ENCODE data around the gene ARHGAP40. TPM values are rescaled to one million over a fixed set of nuclear protein-coding genes. Genes with fewer than 3 reads are reported as not detected.

ARHGAP40 gene
- total RNA-seq, result not detected in 2 replicates

GRCh38 chr20:38601216-38602184 lies at the start of gene ARHGAP40:
TSS of gene ARHGAP40 (plus strand) at chr20:38601809.
- H3K9me3 Mint-ChIP-seq, result no peaks in the 10 kb centered on the region
- peak within 1 kb of the TSS; percentile 7 for H3K4me3 Mint-ChIP-seq
- peak; percentile 61 for DNase-seq
- H3K36me3 Mint-ChIP-seq (ENCODE audit: low read depth), result no peaks in the 10 kb centered on the region
- peaks cover 6% of the 10 kb centered on the region for H3K4me1 Mint-ChIP-seq
- H3K27me3 Mint-ChIP-seq, result peaks cover 56% of the 10 kb centered on the region
- intact Hi-C loops (cut with micrococcal nuclease), result no loop called here
- H3K27ac Mint-ChIP-seq, result no peak within 1 kb of the TSS

DNA sequence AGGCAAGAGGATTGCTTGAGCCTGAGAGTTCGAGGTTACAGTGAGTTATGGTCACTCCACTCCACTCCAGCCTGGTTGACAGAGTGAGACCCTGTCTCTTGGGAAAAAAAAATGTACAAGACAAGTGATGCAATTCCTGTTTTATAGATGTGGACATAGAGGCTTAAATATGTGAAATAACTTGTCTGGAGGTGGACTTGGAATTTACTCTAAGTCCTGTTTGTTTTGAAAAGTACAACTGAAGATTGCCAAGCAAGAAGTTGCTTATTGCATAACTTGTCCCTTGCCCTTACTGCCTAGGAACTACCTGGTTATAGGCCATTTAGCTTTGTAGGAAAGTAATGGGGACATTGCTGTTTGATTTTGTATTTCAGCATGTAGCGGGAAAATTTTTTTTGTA lies 46.6 kb upstream of the ARHGAP40 start:
- intact Hi-C loops (cut with micrococcal nuclease), result no loop called here
- Mint-ChIP-seq H3K9me3 (no peaks in the 10 kb centered on the region), H3K4me1 (peaks cover 2% of the 10 kb centered on the region), H3K4me3 (no peak overlapping the region), H3K27ac (no peak overlapping the region), H3K36me3 (ENCODE audit: low read depth) (peaks cover 36% of the 10 kb centered on the region), H3K27me3 (no peaks in the 10 kb centered on the region)
- DNase-seq, result no peak

- H3K4me3 Mint-ChIP-seq, result no peak overlapping the region
- no peak for DNase-seq
- peaks cover 2% of the 10 kb centered on the region for H3K4me1 Mint-ChIP-seq
- peaks cover 36% of the 10 kb centered on the region for H3K36me3 Mint-ChIP-seq (ENCODE audit: low read depth)
- no peak overlapping the region for H3K27ac Mint-ChIP-seq
- intact Hi-C loops (cut with micrococcal nuclease), result no loop called here
- H3K9me3 Mint-ChIP-seq, result no peaks in the 10 kb centered on the region
- no peaks in the 10 kb centered on the region for H3K27me3 Mint-ChIP-seq
Measured at GRCh38 chr20:38555395-38555794, 46.2 kb upstream of the ARHGAP40 start.

DNA sequence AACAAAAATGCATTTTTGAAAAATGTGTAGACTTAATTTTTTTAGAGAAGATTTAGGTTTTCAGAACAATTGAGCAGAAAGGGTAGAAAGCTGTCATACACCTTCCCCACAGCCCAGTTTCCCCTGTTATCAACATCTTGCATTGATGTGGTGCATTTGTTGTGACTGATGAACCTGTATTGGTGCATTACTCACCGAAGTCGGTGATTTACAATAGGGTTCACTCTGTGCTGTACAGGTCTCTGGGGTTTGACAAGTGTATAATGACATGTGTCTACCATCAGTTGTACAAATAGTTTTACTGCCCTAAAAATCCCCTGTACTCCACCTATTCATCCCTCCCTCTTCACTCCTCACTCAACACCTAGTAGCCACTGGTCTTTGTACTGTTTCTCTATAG lies 44.4 kb upstream of the ARHGAP40 start:
- intact Hi-C loops (cut with micrococcal nuclease), result no loop called here
- H3K27ac Mint-ChIP-seq, result no peak overlapping the region
- H3K9me3 Mint-ChIP-seq, result no peaks in the 10 kb centered on the region
- H3K4me3 Mint-ChIP-seq, result no peak overlapping the region
- H3K36me3 Mint-ChIP-seq (ENCODE audit: low read depth), result peaks cover 37% of the 10 kb centered on the region
- DNase-seq, result no peak
- H3K27me3 Mint-ChIP-seq, result no peaks in the 10 kb centered on the region
- peaks cover 2% of the 10 kb centered on the region for H3K4me1 Mint-ChIP-seq

- peaks cover 2% of the 10 kb centered on the region for H3K4me1 Mint-ChIP-seq
- no peak overlapping the region for H3K27ac Mint-ChIP-seq
- no peak for DNase-seq
- H3K9me3 Mint-ChIP-seq, result no peaks in the 10 kb centered on the region
- H3K4me3 Mint-ChIP-seq, result no peak overlapping the region
- intact Hi-C loops (cut with micrococcal nuclease), result no loop called here
- peaks cover 40% of the 10 kb centered on the region for H3K36me3 Mint-ChIP-seq (ENCODE audit: low read depth)
- H3K27me3 Mint-ChIP-seq, result no peaks in the 10 kb centered on the region
Measured at GRCh38 chr20:38558596-38559360, 42.8 kb upstream of the ARHGAP40 start.

DNA sequence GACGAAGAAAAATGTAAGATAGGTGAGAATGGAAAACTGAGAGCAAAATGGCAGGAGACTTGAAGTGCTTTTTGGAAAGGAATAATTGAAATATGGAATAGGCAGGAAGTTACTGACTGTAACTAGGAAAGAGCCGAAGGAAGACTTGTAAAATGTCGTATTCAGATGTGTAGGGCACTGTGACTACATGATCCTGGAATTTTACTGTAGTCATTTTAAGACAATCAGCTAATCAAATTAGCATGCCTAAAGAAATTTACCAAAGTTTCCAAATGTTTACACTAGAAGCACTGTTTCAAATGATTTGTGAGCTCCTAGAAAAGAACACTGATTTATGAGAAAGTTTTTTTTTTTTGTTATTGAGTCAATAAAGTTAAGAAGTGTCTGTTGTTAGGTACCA lies 41.8 kb upstream of the ARHGAP40 start:
- H3K4me1 Mint-ChIP-seq, result peaks cover 2% of the 10 kb centered on the region
- H3K9me3 Mint-ChIP-seq, result no peaks in the 10 kb centered on the region
- H3K27ac Mint-ChIP-seq, result no peak overlapping the region
- H3K4me3 Mint-ChIP-seq, result no peak overlapping the region
- peaks cover 37% of the 10 kb centered on the region for H3K36me3 Mint-ChIP-seq (ENCODE audit: low read depth)
- intact Hi-C loops (cut with micrococcal nuclease), result no loop called here
- no peak for DNase-seq
- no peaks in the 10 kb centered on the region for H3K27me3 Mint-ChIP-seq

GRCh38 chr20:38563802-38564431 lies 37.7 kb upstream of the ARHGAP40 start:
- Mint-ChIP-seq H3K4me3 (no peak overlapping the region), H3K36me3 (ENCODE audit: low read depth) (peaks cover 31% of the 10 kb centered on the region), H3K27me3 (no peaks in the 10 kb centered on the region), H3K27ac (no peak overlapping the region), H3K9me3 (no peaks in the 10 kb centered on the region), H3K4me1 (no peaks in the 10 kb centered on the region)
- intact Hi-C loops (cut with micrococcal nuclease), result no loop called here
- DNase-seq, result no peak

- intact Hi-C loops (cut with micrococcal nuclease), result no loop called here
- Mint-ChIP-seq H3K27ac (no peak overlapping the region), H3K4me3 (no peak overlapping the region), H3K27me3 (no peaks in the 10 kb centered on the region), H3K9me3 (no peaks in the 10 kb centered on the region), H3K4me1 (no peaks in the 10 kb centered on the region), H3K36me3 (ENCODE audit: low read depth) (peaks cover 24% of the 10 kb centered on the region)
- DNase-seq, result no peak
Measured at GRCh38 chr20:38564680-38565079, 36.9 kb upstream of the ARHGAP40 start.

GRCh38 chr20:38566036-38566598 lies 35.5 kb upstream of the ARHGAP40 start:
- Mint-ChIP-seq H3K4me3 (no peak overlapping the region), H3K36me3 (ENCODE audit: low read depth) (peaks cover 27% of the 10 kb centered on the region)
- intact Hi-C loops (cut with micrococcal nuclease), result no loop called here

GRCh38 chr20:38569747-38570525 lies 31.7 kb upstream of the ARHGAP40 start:
- Mint-ChIP-seq H3K27me3 (no peaks in the 10 kb centered on the region), H3K27ac (no peak overlapping the region), H3K9me3 (no peaks in the 10 kb centered on the region), H3K4me3 (no peak overlapping the region), H3K4me1 (no peaks in the 10 kb centered on the region), H3K36me3 (ENCODE audit: low read depth) (peaks cover 28% of the 10 kb centered on the region)
- intact Hi-C loops (cut with micrococcal nuclease), result no loop called here
- no peak for DNase-seq

More at GRCh38 chr20:38566036-38566598, 35.5 kb upstream of the ARHGAP40 start:
- Mint-ChIP-seq H3K9me3 (no peaks in the 10 kb centered on the region), H3K4me1 (no peaks in the 10 kb centered on the region), H3K27me3 (no peaks in the 10 kb centered on the region), H3K27ac (no peak overlapping the region)
- DNase-seq, result no peak

GRCh38 chr20:38573413-38573812 lies 28.2 kb upstream of the ARHGAP40 start:
- Mint-ChIP-seq H3K36me3 (ENCODE audit: low read depth) (peaks cover 34% of the 10 kb centered on the region), H3K27ac (no peak overlapping the region), H3K4me3 (no peak overlapping the region), H3K4me1 (no peaks in the 10 kb centered on the region), H3K9me3 (no peaks in the 10 kb centered on the region), H3K27me3 (no peaks in the 10 kb centered on the region)
- DNase-seq, result no peak
- intact Hi-C loops (cut with micrococcal nuclease), result no loop called here

- no peaks in the 10 kb centered on the region for H3K27me3 Mint-ChIP-seq
- DNase-seq, result no peak
- no peaks in the 10 kb centered on the region for H3K9me3 Mint-ChIP-seq
- H3K36me3 Mint-ChIP-seq (ENCODE audit: low read depth), result peaks cover 20% of the 10 kb centered on the region
- no peaks in the 10 kb centered on the region for H3K4me1 Mint-ChIP-seq
- intact Hi-C loops (cut with micrococcal nuclease), result no loop called here
- no peak overlapping the region for H3K4me3 Mint-ChIP-seq
- no peak overlapping the region for H3K27ac Mint-ChIP-seq
Measured at GRCh38 chr20:38579219-38579910, 22.2 kb upstream of the ARHGAP40 start.
